GM19397 (cell line): Measurements from ENCODE around the gene AUTS2.

Experiments used
- ATAC-seq: cut with Tn5 transposase; IDR thresholded peaks from one replicate; pipeline ENCODE4 v1.9.1; 2021; ENCODE audit warnings: mild to moderate bottlenecking, moderate library complexity; ENCODE audit not compliant: unreplicated experiment

AUTS2 gene

DNA sequence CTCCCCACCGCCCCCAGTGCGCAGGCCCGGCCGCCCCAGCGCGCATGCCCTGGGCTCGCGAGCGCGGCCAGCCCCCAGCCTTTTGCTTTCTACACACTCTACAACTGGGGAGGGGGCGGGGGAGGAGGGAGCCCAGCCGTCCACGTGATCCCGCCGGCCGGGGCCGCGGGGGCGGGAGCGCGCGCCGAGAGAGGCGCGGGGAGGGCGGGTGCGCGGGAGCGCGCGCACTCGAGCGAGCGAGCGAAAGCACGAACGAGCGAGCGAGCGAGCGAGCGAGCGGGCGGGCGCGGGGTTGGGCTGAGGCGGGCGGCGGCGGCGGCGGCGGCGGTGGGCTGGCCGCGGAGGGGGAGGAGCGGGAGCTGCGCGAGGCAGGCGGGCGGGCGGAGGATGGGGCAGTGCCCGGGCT is at the start of gene AUTS2:
AUTS2 (plus strand) TSS at position 395 of the 406 bp plus-strand sequence. CDS start 1,179 bp downstream, outside the sequence.
- peak; percentile 59 for ATAC-seq

DNA sequence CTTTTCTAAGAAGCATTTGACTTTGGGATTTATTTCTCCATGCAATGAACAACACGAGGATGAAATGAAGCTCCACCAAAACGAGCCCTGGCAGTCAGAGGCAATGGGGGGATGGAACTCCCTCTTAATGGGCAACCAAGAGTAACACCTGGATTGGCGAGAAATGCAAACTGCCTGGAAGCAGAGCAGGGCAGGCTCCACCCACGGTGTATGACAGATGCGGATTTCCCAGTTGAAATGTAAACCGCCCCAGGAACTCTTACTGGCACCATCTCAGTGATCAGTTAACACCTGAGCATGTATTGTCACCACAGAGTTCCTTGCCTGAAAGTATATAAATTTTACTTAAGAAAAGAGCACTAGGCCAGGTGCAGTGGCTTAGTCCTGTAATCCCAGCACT is 47.3 kb upstream of the AUTS2 start:
- ATAC-seq, result no peak

DNA sequence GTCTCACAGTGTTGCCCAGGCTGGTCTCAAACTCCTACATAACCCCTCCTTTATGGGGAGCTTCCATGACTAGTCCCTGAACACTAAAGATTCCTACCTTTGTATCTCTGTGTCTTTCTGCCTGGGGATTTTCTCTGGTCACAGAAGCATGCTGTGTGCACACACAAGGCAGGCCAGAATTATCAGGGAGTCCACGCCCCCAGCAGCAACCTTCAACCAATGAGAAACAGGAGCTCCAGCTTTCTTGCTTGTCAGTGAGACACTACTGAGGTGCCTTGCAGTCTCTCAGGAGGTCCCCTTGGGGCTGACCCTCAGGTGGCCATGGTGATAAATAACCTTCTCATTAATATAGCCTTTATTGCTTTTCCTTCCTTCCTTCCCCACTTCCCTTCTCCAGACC is 45.1 kb upstream of the AUTS2 start:
- no peak for ATAC-seq

DNA sequence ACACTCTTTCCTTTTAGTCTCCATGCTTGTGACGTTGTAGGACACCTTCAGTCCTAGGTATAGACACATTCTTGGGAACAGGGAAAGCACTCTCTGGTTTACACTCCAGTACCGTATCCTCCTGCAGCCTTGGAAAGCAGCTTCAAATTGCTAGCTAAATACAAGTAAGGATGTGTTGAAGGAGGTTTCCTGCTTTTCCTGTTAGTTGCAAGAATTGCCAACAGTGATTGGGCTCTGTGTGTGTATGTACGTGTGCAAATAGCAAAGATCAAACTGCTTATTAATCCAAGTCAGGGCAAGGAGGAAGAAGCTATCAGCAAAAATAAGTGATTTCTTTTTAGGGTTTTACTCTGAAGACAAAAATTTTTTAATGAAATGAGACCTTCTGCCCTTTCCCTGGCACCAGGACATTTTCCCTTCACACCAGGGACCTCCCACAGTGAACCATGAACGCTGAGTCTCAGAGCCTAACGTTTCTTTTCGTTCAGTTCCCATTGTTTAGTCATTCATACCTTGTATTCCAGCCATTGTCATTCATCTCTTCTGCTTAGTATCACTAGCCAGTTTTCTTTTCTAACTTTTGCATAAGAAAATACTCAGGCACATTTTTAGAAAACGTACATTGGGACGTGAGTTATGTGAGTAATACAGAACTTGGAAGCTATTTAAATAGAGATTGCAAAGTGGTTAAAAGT is 36.9 kb upstream of the AUTS2 start:
- ATAC-seq, result no peak

DNA sequence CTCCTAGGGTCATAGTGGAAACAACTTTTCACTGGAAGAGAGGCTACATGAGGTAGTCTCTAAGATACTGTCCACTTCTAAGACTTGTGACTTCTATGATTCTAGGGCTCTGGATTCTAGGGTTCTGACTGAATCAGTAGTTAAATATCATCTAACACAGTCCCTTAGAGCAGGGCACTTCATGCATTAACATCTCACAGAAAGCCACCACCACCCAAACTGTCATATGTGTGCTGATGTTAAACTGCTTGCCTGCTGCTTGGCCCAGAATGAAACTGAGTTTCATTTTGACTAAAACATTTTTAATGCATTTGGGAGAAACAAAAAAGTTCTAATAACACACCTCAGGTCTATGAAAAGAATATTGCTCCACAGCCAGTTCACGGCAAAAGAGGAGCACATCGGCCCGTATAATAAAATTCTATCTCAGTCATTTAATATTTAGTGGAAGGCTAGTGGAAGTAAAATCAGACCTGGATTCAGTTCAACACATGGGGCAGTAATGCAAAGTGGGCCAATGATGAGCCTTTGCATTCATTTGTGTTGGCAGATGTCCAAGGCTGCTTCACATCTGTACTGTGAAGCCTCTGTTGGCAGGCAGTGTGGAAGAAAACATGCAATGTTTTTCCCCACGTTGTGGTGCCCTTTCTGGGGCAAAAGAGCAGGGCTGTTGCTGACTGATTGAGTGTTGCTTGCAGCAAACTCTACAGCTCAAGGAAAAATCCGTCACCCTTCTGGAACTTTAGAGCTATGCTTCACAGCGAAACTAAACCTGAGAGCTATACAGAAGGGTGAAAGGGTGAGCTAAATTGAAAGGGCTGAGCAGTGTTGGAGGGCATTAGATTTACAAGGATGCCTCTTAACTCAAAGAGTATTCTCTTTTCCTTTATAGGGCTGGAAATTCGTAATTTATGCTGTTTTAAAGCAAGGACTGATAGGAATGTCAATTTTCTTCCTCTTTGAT is 33.5 kb upstream of the AUTS2 start:
- no peak for ATAC-seq

DNA sequence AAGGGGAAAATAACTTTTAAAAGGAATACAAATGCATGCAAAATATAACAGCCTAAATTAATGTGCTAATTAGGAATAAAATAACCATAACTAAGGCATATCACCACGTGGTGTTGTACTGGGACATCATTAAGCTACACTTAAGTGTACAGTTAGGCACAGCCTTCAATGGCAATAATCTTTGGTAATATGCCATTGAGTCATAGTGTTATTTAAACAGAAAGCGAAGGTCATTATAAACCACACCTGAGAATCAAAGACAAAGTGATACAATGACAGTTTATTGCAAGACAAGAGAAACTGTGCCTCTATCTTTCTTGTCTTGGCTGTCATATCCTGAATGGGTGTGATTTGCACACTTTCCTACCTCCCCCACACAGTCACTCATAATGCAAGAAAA is 30.5 kb upstream of the AUTS2 start:
- no peak for ATAC-seq

DNA sequence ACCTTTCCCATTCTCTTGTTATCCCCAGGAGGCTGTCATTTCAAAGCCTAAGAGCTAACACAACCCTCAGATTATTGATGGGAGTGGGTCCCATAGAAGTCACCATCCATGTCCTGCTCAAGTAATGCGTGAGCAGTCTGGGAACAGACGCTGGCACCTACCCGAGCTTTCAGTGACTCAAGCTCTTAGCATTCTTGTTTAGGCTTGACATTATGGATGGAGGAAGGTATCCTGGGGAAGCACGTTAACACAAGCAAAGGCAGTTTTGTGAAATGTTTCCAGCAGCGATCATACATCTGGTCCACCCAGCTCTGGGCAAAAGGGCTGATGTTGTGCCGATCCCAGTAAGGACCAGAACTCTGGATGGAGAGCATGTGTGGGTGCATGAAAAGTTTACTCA is 30.0 kb upstream of the AUTS2 start:
- ATAC-seq, result no peak

DNA sequence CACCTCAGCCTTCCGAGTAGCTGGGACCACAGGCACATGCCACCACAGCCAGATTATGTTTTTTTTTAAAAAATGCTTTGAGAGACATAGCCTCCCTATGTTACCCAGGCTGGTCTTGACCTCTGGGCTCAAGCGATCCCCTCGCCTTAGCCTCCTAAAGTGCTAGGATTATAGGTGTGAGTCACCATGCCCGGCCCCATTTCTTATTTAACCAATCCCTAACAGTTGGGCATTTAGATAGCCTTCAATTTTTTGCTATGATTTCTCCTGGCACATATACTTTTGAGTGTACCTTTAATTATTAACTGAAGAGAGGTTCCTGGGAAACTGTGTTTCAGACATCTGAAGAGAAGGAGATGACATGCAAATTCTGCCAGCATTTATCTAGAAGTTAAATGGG is 22.6 kb upstream of the AUTS2 start:
- no peak for ATAC-seq

DNA sequence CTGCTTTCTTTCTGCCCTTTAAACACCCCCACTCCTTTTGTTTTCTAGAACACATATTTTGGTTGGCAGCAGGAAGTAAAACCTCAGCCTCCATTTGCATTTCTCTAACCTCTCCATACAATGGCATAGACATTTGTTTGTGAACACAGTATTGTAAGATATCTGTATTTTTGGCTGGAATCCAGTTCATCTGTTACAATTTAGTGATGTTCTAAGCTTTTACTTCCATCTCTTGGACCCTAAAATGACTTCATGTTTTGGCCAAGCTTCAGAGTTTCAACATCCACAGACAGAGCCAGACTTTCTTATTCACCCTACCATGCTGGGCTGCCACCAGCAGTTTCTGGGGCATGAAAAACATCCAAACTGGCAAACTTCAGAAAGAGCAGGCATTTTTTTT is 21.1 kb upstream of the AUTS2 start:
- no peak for ATAC-seq

DNA sequence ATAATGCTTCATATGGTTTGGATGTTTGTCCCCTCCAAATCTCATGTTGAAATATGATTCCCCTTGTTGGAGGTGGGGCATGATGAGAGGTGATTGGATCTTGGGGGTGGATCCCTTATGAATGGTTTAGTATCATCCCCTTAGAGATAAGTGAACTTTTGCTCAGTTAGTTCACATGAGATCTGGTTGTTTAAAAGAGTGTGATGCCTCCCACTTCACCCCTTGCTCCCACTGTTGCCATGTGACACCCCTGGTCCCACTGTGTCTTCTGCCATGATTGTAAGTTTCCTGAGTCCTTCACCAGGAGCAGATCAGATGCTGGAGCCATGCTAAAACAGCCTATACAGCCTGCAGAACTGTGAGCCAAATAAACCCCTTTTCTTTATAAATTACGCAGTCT is 13.1 kb upstream of the AUTS2 start:
- no peak for ATAC-seq

DNA sequence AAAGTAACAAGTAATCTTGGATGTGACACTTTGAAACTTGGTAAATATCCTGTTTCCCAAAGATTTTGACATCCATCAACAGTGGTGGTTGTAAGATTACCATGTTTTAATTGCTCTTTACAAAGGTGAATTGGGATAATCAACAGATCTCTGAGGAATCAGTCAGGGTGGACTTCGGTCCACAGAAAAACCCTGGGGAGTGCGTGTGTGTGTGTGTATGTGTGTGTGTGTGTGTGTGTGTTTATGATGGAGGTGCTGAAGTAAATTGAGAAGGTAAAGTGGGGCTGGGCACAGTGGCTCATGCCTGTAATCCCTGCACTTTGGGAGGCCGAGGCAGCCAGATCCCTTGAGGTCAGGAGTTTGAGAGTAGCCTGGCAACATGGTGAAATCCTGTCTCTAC is 12.0 kb upstream of the AUTS2 start:
- ATAC-seq, result no peak

DNA sequence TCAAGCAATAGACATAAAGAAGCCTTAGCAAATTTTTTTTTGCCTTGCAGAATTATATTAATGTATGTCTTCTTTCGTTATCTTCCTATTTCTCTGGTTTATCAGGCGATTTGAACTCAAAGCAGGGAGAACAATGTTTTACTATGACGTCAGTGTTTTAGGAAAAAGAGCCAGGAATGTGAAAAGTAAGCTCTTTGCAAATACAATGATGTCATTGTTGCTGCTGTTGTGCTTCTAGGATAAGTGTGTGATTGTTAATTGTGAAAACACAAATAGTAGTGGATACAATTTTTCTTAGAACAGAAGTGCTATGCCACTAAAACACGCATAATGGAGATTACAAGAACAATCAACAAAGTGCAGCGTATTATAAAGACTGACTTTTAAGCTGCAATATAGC is 9.5 kb upstream of the AUTS2 start:
- ATAC-seq, result no peak

DNA sequence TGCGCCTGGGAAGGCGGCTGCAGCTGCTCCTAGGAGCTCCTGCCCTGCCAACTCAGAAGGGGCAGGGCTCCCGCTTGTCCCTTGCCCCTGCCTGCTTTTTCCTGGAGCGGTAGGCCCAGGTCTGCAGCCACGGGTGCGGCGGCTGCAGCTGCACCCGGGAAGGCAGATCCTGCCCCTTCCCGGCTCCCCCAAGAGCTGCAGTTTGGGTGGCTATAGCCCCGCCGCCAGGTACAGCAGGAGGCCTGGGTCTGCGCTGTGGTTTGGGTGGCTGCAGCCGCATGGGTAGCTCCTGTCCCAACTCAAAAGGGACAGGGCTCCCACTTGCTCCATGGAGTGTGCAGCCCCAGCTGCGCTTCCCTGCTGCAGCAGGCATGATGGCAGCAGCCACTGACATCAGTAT is 6.5 kb upstream of the AUTS2 start:
- no peak for ATAC-seq

DNA sequence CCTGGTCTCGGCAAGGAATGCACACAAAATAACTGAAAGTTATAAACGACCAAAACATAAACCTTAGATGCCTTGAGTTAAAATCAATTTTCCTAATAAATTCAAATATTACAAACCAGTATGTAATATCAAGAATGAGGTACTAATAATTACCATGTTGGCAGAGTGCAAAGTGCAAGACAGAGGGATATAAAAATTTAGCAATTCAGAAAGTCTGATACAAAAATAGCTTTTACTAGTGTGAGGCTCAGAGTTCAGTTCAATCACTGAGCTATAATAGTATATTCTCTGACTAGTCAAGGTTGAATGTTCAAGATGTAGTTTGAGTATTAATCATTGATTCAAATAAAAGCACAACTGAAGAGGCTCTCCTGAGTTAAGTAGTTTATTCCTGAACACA is 4.8 kb upstream of the AUTS2 start:
- no peak for ATAC-seq

DNA sequence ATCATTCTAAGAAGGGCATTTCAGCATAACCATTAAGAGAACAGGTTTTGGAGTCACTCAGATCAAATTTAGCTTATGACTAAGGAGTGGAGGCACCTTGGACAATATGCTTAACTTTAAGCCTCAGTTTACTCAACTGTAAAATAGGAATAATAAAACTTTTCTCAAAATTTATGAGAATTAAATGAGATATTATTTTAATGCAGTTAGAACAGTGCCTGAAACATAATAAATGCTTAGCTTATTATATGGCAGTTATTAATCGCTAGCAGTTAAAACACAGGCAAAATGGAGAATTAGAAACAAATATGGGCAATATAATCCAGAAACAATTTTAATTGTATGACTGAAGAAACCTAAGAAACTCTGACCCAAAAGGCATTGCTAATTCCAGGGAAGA is 2.9 kb upstream of the AUTS2 start:
- no peak for ATAC-seq

DNA sequence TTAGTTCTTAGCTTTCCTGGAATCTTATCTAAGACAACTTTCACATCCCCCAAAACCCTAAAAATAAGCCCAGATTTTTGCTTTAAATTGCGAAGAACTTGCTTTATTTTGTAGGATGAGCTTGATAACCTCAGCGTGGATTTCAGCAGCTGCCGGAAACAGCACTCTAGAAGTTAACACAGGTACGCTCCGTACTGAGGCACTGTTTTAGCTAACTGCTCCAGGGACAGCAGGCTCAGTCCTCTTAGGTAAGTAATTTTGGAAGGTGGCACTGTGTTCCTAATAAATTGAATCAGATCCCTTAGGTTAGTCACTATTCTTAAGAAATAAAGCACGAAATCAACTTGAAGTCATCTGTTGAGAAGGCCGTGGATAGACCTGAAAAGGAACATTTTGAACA is 2.2 kb upstream of the AUTS2 start:
- ATAC-seq, result no peak

DNA sequence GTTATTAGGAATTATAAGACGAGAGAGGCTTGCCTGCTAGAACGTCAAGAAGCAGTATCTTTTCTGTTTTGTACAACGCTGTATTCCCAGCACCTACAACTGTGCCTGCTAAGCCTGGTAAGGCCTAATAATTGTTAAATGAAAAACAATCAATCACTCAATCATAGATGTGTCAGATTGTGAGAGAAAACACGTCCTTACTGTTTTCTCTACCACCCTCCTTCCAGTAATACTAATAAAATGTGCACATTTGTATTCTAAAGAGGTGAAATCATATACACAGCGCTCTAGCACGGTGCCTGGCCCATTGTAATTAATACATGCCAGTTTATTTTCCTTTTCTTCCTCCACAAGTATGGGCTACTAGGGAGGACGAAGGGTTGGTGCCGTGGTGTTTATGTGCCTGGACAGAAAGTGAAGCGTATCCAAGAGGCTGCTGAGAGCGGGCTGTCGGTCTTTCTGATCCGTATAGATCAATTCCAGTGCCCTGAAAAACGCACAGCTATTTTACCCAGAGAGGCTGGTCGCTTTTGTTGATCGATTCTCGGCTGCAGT is 1.5 kb upstream of the AUTS2 start:
- no peak for ATAC-seq

DNA sequence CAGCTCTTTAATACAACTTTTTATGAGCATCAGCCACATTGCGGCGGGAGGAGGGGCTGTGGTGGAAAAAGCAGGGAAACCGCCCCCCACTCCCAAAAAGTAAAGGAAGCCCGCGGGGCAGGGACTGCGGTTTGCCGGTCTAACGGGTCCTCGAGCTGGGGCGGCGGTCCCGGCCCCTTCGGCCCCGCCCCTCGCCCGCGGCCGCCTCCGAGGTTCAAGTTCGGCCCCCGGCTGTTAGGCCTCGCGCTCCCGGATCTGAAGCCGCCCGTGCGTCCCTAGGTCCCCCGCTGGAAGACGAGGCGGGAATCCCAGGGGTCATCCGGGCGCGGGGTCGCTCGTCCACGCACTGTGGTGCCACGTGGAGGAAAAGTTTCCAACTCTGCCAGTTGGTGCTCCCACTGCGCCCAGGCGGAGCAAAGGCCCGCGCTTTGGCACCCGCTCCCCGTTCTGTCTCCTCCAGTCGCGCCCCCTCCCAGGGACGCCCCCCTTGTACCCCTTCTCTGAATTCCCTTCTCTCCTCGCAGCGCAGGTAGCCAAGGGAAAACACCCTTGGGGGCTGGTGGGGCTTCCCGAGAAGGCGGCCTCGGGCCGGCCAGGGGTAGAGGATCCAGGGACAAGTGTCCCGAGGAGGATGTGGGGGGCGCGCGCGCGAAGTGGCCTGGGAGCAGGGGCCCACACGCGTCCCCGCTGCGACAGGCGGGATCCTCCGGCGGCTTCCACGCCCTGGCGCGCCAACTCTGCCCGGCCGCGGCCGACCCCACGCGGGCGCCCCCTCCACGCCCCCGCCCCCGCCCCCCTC is 798 bp upstream of the AUTS2 start:
- ATAC-seq, result peak; percentile 23

DNA sequence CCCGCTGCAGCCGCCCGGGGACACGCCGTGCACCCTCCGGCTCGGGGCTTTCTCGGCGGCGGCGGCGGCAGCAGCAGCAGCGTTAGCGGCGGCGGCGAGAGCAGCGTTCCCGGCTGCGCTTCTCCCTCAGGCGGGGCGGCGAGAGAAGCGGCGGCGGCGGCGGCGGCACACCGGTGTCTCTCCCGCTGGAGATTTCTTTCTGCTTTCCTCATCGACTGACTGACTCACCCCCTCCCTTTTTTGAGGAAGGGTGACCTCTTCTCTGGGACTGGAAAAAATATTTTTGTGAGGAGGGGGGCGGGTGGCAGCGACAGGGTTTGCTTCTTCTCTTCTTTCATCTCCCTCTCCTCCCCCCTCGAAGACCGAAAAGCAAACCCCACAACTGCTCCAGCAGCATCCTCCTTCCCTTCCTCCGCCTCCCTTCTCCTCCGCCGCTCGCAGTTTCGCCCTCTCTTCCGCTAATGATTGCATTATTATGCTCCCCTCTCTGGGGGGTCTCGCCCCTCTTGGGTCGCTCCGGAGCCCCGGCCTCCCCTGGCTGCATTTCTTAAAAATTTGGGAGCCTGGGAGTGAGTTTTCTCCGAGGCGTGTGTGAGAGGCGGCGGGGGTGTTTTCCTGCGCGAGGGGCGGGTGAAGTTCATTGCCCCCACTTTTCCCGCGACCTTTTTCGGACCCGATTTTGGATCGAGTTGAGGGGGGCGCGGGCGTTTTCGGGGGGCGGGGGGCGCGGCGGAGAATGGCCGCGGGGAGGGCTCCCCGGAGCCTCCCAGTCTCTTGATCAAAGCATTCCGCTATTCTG is 411 bp downstream of the AUTS2 start:
- ATAC-seq, result no peak

DNA sequence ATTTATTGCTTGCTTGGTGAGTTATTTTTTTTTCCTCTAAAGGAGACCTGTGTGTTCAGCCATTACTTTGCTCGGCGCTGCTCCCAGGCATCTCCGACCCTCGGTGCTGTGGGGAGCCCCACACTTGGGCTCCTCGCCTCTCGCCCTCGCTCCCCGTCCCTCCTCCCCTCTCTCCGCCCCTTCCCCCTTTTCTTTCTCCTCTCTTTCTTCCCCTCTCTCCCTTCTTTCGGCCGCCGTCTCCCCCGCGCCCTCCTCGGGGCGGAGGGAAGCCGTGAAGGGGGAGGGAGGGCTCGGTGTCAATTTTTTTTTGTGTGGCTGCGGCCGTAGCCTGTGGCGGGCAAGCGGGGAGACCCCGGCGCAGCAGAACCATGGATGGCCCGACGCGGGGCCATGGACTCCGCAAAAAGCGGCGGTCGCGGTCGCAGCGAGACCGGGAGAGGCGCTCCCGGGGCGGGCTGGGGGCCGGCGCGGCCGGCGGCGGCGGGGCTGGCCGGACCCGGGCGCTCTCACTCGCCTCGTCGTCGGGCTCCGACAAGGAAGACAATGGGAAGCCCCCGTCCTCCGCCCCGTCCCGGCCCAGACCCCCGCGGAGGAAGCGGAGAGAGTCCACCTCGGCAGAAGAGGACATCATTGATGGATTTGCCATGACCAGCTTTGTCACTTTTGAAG is 1.1 kb downstream of the AUTS2 start:
- no peak for ATAC-seq
